ENCODE measurements around the gene FGFRL1. TPM values are rescaled to one million over a fixed set of nuclear protein-coding genes. Genes with fewer than 3 reads are reported as not detected.
"Not testable (repeated sequence)": the region's sequence is repeated elsewhere in the genome, so short reads cannot be mapped to it uniquely, and the experiment has no call there.

Gene FGFRL1
- total RNA-seq, 1 donor from 2014 or later: 68.3 TPM

GRCh38 chr4:992297-993110 lies 18.9 kb upstream of the FGFRL1 start:
- DNase-seq: no peak

GRCh38 chr4:993111-994029 lies 18.1 kb upstream of the FGFRL1 start, which contains the start of gene SLC26A1:
Gene SLC26A1, minus strand, starts transcription at chr4:993404. Its CDS starts 1,701 bp downstream, at chr4:991703.
- no peak for DNase-seq

- DNase-seq: no peak
Observed at GRCh38 chr4:995311-996026, 16.0 kb upstream of the FGFRL1 start.

- DNase-seq: no peak
Observed at GRCh38 chr4:996030-996996, 15.1 kb upstream of the FGFRL1 start.

- no peak for DNase-seq
Observed at GRCh38 chr4:996997-997374, 14.4 kb upstream of the FGFRL1 start.

GRCh38 chr4:997375-998071 lies 13.9 kb upstream of the FGFRL1 start:
- no peak for DNase-seq

GRCh38 chr4:998096-998691 lies 13.2 kb upstream of the FGFRL1 start:
- no peak for DNase-seq

GRCh38 chr4:999240-999863 lies 12.1 kb upstream of the FGFRL1 start:
- not testable (repeated sequence) for DNase-seq

- DNase-seq: no peak
Observed at GRCh38 chr4:999882-1000425, 11.5 kb upstream of the FGFRL1 start.

- no peak for DNase-seq
Observed at GRCh38 chr4:1000686-1001260, 10.7 kb upstream of the FGFRL1 start.

GRCh38 chr4:1001561-1002130 lies 9.8 kb upstream of the FGFRL1 start:
- DNase-seq: no peak

- peak; percentile 49 for DNase-seq
Observed at GRCh38 chr4:1002131-1002630, 9.2 kb upstream of the FGFRL1 start.

GRCh38 chr4:1002631-1003251 lies 8.7 kb upstream of the FGFRL1 start:
- no peak for DNase-seq

- no peak for DNase-seq
Observed at GRCh38 chr4:1003271-1004070, 8.0 kb upstream of the FGFRL1 start.

- no peak for DNase-seq
Observed at GRCh38 chr4:1004071-1004418, 7.4 kb upstream of the FGFRL1 start.

- DNase-seq: no peak
Observed at GRCh38 chr4:1004557-1005485, 6.6 kb upstream of the FGFRL1 start.
